K562 (cell line): ENCODE measurements around the gene COPS6. TPM values are rescaled to one million over a fixed set of nuclear protein-coding genes. Genes with fewer than 3 reads are reported as not detected.
A peak's percentile ranks its signal among the peaks of the same experiment; 100 is the strongest.

Experiments
- ATAC-seq: fragments of 200-7000 bp; cut with Tn5 transposase; 3 replicates; pipeline ENCODE4 v1.9.1; 2020; ENCODE audit warnings: moderate library complexity
- BruUV-seq: library from RNA; stranded (reverse); fragments of 400-500 nt; replicated peaks from 2 replicates; lab custom pipeline; 2021; lab: Mats Ljungman, UMichigan
- CTCF ChIA-PET: fragments of 300-600 bp; formaldehyde crosslinking; extraction: SDS; loops from one replicate; lab custom pipeline; 2021; ENCODE audit warnings: low intra/inter-chr PET ratio; lab: Yijun Ruan, JAX
- POLR2A ChIA-PET: fragments of 300-600, 350-650 bp; sonication (Branson Sonifier 250); formaldehyde crosslinking; extraction: SDS; loops from one replicate; lab custom pipeline; 2021; ENCODE audit warnings: antibody characterized with exemption, inconsistent platforms; lab: Yijun Ruan, JAX
- DNase-seq, 4 experiments: peaks; one replicate each; pipeline versions ENCODE4 v3.0.0 to v3.0.0-alpha.2; 2011 to 2018; ENCODE audit warnings: low spot score in 3 of 4, mixed read lengths in 3 of 4; ENCODE audit errors: extremely low read depth in 1 of 4
- FAIRE-seq: peaks from 2 replicates; lab custom pipeline; 2011; peaks lifted over from hg19 to GRCh38; lab: Jason Lieb, UNC
- H2AFZ ChIP-seq: 2 replicates; pipeline ENCODE4 v1.6.0; 2011; ENCODE audit warnings: low read depth, low read length, control low read depth, inconsistent platforms
- H3K27ac ChIP-seq: fragments of 200-600 bp; 3 replicates; pipeline ENCODE4 v1.8.0; 2011; ENCODE audit warnings: low read depth, mild to moderate bottlenecking, control low read depth, inconsistent platforms, low read length, moderate library complexity, mixed read lengths; ENCODE audit errors: extremely low read depth
- H3K27me3 ChIP-seq, 2 experiments: fragments of 300-600 bp in 1 of 2; 2 replicates in 1 of 2; 3 replicates in 1 of 2; pipeline versions ENCODE4 v1.6.0 to v1.8.0; 2011; ENCODE audit warnings: inconsistent platforms in 2 of 2, low read length in 2 of 2, mild to moderate bottlenecking in 1 of 2, mixed read lengths in 1 of 2, moderate library complexity in 1 of 2; ENCODE audit not compliant: control insufficient read depth in 2 of 2, insufficient read depth in 2 of 2
- H3K36me3 ChIP-seq: fragments of 300-600 bp; 3 replicates; pipeline ENCODE4 v1.8.0; 2011; ENCODE audit warnings: mild to moderate bottlenecking, low read length, inconsistent platforms; ENCODE audit not compliant: control insufficient read depth, insufficient read depth
- H3K4me1 ChIP-seq, 2 experiments: fragments of 200-600 bp in 1 of 2; replicated peaks in 1 of 2; 2 replicates in 1 of 2; 3 replicates in 1 of 2; pipeline versions ENCODE4 v1.5.1 to v1.8.0; 2011; ENCODE audit warnings: inconsistent platforms in 2 of 2, low read length in 2 of 2, mild to moderate bottlenecking in 1 of 2, mixed read lengths in 1 of 2, moderate library complexity in 1 of 2; ENCODE audit not compliant: control insufficient read depth in 2 of 2, insufficient read depth in 2 of 2
- H3K4me2 ChIP-seq: 2 replicates; pipeline ENCODE4 v1.6.1; 2011; ENCODE audit warnings: low read length, control low read depth, inconsistent platforms, mixed read lengths; ENCODE audit not compliant: insufficient read depth
- H3K4me3 ChIP-seq: fragments of 200-600 bp; sonication (generic), shearing (Covaris generic); 2 replicates; pipeline ENCODE4 v1.5.1; 2016; ENCODE audit warnings: control low read depth, inconsistent platforms
- H3K79me2 ChIP-seq: fragments of 200-600 bp; 3 replicates; pipeline ENCODE4 v1.8.0; 2011; ENCODE audit warnings: low read length, inconsistent platforms; ENCODE audit not compliant: control insufficient read depth, insufficient read depth
- H3K9ac ChIP-seq, 2 experiments: 2 replicates each; pipeline versions ENCODE4 v1.6.0 to v1.6.1; 2011; ENCODE audit warnings: low read depth in 2 of 2, low read length in 2 of 2, control low read depth in 1 of 2, inconsistent platforms in 1 of 2, mild to moderate bottlenecking in 1 of 2, mixed read lengths in 1 of 2; ENCODE audit not compliant: insufficient read depth in 1 of 2
- H3K9me1 ChIP-seq: one replicate; pipeline ENCODE4 v1.6.0; 2011; ENCODE audit warnings: inconsistent platforms, mild to moderate bottlenecking, low read length, moderate library complexity; ENCODE audit not compliant: control insufficient read depth, insufficient read depth
- H3K9me3 ChIP-seq: replicated peaks from 2 replicates; pipeline ENCODE4 v1.5.1; 2011; ENCODE audit warnings: low read depth, low read length, inconsistent platforms; ENCODE audit not compliant: control insufficient read depth, insufficient read depth
- H4K20me1 ChIP-seq: replicated peaks from 2 replicates; pipeline ENCODE4 v1.6.1; 2011; ENCODE audit warnings: low read length, inconsistent platforms, mixed read lengths; ENCODE audit not compliant: control insufficient read depth, insufficient read depth
- CBX2 ChIP-seq: fragments of 200-600 bp; sonication (generic); IDR thresholded peaks from one replicate; pipeline ENCODE4 v1.6.1; 2012; ENCODE audit warnings: mild to moderate bottlenecking, low read length, inconsistent platforms; ENCODE audit not compliant: insufficient read depth, poor library complexity, severe bottlenecking
- CTCF ChIP-seq, 3 experiments: IDR thresholded peaks in 2 of 3; conservative IDR thresholded peaks in 1 of 3; 2 replicates each; pipeline ENCODE4 v1.5.1; 2011 to 2012; ENCODE audit warnings: low read length in 3 of 3, mild to moderate bottlenecking in 3 of 3, control low read depth in 2 of 3, improper control_type of control experiment in 1 of 3, inconsistent platforms in 1 of 3, low read depth in 1 of 3, mixed read lengths in 1 of 3, moderate library complexity in 1 of 3; ENCODE audit not compliant: insufficient read depth in 2 of 3
- SMC3 ChIP-seq: conservative IDR thresholded peaks from 2 replicates; pipeline ENCODE4 v1.6.1; 2011; ENCODE audit warnings: low read depth, low read length, improper control_type of control experiment; ENCODE audit not compliant: insufficient read depth
- TFAM ChIP-seq: fragments of 250-450 bp; sonication (Bioruptor Pico); conservative IDR thresholded peaks from 2 replicates; pipeline ENCODE4 v1.5.0; 2021; ENCODE audit warnings: mild to moderate bottlenecking, moderate library complexity
- ZHX1 ChIP-seq: fragments of 150-350 bp; conservative IDR thresholded peaks from 2 replicates; pipeline ENCODE4 v1.6.1; 2014; ENCODE audit warnings: low read length
- ZNF134 ChIP-seq: fragments of 250-450 bp; sonication (Bioruptor Pico); conservative IDR thresholded peaks from 2 replicates; pipeline ENCODE4 v1.4.0; 2020
- ZNF445 ChIP-seq: fragments of 250-450 bp; sonication (Bioruptor Pico); IDR thresholded peaks from 2 replicates; pipeline ENCODE4 v1.4.0; 2020; ENCODE audit warnings: low read depth, mild to moderate bottlenecking, moderate library complexity
- ZNF586 ChIP-seq: fragments of 450-650 bp; formaldehyde crosslinking; conservative IDR thresholded peaks from 2 replicates; pipeline ENCODE4 v1.4.0; 2020; ENCODE audit warnings: mild to moderate bottlenecking, moderate library complexity
- WGBS: fragments of 100-300 bp; shearing (Covaris generic); methylation state at CpG from one replicate; pipeline ENCODE4 v1.1.6; 2016; ENCODE audit warnings: low coverage, mixed read lengths; ENCODE audit not compliant: insufficient coverage; ENCODE audit errors: missing lambda C conversion rate; 5-methylcytosine and 5-hydroxymethylcytosine counted together
- in situ Hi-C: fragments of 300-500 bp; cut with MboI; formaldehyde crosslinking; loops from 4 replicates; pipeline ENCODE4 v1.15.0; 2018; ENCODE audit warnings: inconsistent platforms, mixed read lengths
- intact Hi-C: fragments of 100-400 bp; cut with micrococcal nuclease; formaldehyde crosslinking; loops from 2 replicates; pipeline ENCODE4 v1.14.2; 2022
- polyA plus RNA-seq, 8 experiments: library from polyadenylated mRNA; depleted of rRNA in 4 of 8; stranded (reverse) in 5 of 8; unstranded in 3 of 8; fragments of >200 nt; fragmentation: Nextera tagmentation in 2 of 8; fragmentation: Illumina TruSeq in 1 of 8; extraction: Ambion mirVana in 2 of 8; extraction: Trizol in 1 of 8; gene quantifications; 2 replicates each; pipeline versions ENCODE4 v1.2.1 to v1.2.3, GENCODE V29; 2011 to 2014; ENCODE audit warnings: inconsistent platforms in 1 of 8, missing spikeins in 1 of 8
- total RNA-seq, 7 experiments: library from RNA; depleted of rRNA in 6 of 7; stranded (reverse); fragments of >200 nt in 6 of 7; fragmentation: Illumina TruSeq in 2 of 7; extraction: Trizol in 2 of 7; gene quantifications; 2 replicates each; pipeline versions ENCODE4 v1.2.1 to v1.2.3, GENCODE V29; 2011 to 2021; ENCODE audit warnings: low replicate concordance in 1 of 7

The COPS6 gene
- total and polyA plus RNA-seq, 9 of the 15 experiments (the other 6 are each of a cell fraction or from before 2014, with no cell fraction given) = 63.0 to 331 (median 168) TPM

GRCh38 chr7:100053215-100053614 is 35.6 kb upstream of the COPS6 start (continued):
- TF ChIP-seq CTCF (IDR thresholded peaks at IDR 0.05 in 2 of 3, conservative IDR thresholded peaks at IDR 0.05 in 1 of 3; ENCODE audit: insufficient read depth in 2 of 3, low read depth in 1 of 3, low read length in 3 of 3) (peak; percentile 31 to 72 (median 40); a peak in 3 of 6 replicates), SMC3 (peak; percentile 39), ZNF445 (CRISPR knock-in tag) (no peak)

DNA sequence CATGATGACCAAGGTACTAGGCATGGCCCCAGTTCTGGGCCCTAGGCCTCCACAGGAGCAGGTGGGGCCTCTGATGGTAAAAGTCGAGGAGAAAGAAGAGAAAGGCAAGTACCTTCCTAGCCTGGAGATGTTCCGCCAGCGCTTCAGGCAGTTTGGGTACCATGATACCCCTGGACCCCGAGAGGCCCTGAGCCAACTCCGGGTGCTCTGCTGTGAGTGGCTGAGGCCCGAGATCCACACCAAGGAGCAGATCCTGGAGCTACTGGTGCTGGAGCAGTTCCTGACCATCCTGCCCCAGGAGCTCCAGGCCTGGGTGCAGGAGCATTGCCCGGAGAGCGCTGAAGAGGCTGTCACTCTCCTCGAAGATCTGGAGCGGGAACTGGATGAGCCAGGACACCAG is 31.8 kb upstream of the COPS6 start:
- no peak for ATAC-seq
- Histone ChIP-seq H3K4me3 (no peak overlapping the region), H3K27me3 (no peaks in the 10 kb centered on the region), H3K79me2 (no peaks in the 10 kb centered on the region; the same call in 2 of the 3 replicates), H3K27ac (no peak overlapping the region), H3K4me2 (no peak overlapping the region), H4K20me1 (no peaks in the 10 kb centered on the region), H3K9ac (peak overlapping the region in 1 of 2 experiments; percentile 39; a peak in 1 of 4 replicates), H3K4me1 (peaks cover 0 to 4% of the 10 kb centered on the region in 2 experiments; a peak in 3 of 5 replicates), H3K9me1 (no peaks in the 10 kb centered on the region), H3K9me3 (no peaks in the 10 kb centered on the region), H3K36me3 (peaks cover 41% of the 10 kb centered on the region; the same call in 2 of the 3 replicates), H2AFZ (no peak overlapping the region)
- ChIA-PET CTCF (interaction anchor here (0.5 kb wide), 1 partner anchor 568 kb away, joined by 4 read pairs; no protein-coding TSS in a partner anchor), POLR2A (interaction anchor here (0.7 kb wide), 1 partner anchor 67 kb away, joined by 3 read pairs; no protein-coding TSS in a partner anchor)
- DNase-seq = no peak
- TF ChIP-seq ZNF134 (CRISPR knock-in tag) (no peak), TFAM (CRISPR knock-in tag) (no peak), ZNF586 (CRISPR knock-in tag) (no peak), CBX2 (no peak), ZHX1 (no peak)
- 78% methylated on average over 8 of the region's 10 CpGs for WGBS
- TSS peak; percentile 2 for BruUV-seq
- intact Hi-C loops = no loop called here
- in situ Hi-C loops = no loop called here
- no peak for FAIRE-seq
